ENCODE data around the gene SEMA4B.

DNA sequence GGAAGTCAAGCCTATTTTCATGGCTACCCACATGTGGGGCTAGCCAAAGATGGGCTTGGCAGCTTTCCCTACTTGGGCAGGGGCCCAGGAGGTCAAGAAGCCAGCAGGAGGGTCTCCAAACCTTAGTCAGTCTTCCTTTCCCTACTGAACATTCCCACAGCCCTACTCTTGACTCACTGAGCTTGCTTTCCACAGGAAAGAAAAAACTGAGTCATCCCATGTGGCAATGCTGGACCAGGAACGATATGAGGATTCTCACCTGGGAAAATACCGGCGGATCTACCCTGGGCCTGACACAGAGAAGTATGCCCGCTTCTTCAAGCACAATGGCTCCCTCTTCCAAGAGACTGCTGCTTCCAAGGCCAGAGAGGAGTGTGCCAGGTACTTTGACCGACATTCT, 60.7 kb downstream of the SEMA4B start:
- TF ChIP-seq CTCF (conservative IDR thresholded peaks at IDR 0.05; ENCODE audit: low read depth, low read length) (no peak), EZH2 (IDR thresholded peaks at IDR 0.05; ENCODE audit: borderline replicate concordance, low read depth, low read length, poor library complexity, severe bottlenecking) (no peak)

Data from A673 (cell line).